HEK293 (cell line): Measurements from ENCODE around the gene RHBDF1.
A peak's percentile ranks its signal among the peaks of the same experiment; 100 is the strongest.
"Not testable (repeated sequence)": the region's sequence is repeated elsewhere in the genome, so short reads cannot be mapped to it uniquely, and the experiment has no call there.

ENCODE experiments used
- CTCF ChIA-PET: fragments of 350-600 bp; formaldehyde crosslinking; extraction: SDS; loops from one replicate; lab custom pipeline; 2021; ENCODE audit warnings: antibody characterized with exemption; lab: Yijun Ruan, JAX
- POLR2A ChIA-PET: fragments of 300-600 bp; formaldehyde crosslinking; extraction: SDS; loops from one replicate; lab custom pipeline; 2020; ENCODE audit warnings: antibody characterized with exemption, inconsistent platforms; lab: Yijun Ruan, JAX
- H3K27ac ChIP-seq: fragments of 200-500 bp; sonication (Bioruptor generic); 2 replicates; pipeline ENCODE4 v1.5.1; 2014; ENCODE audit warnings: low read depth, low read length, control low read depth, inconsistent platforms; ENCODE audit errors: extremely low read depth
- H3K36me3 ChIP-seq, 2 experiments: fragments of 200-500 bp in 1 of 2; sonication (Bioruptor generic) in 1 of 2; 1 replicate in 1 of 2; 2 replicates in 1 of 2; pipeline ENCODE4 v1.5.1; 2014 to 2017; ENCODE audit warnings: inconsistent platforms in 2 of 2, low read length in 2 of 2; ENCODE audit not compliant: control insufficient read depth in 2 of 2, insufficient read depth in 1 of 2
- H3K4me1 ChIP-seq: fragments of 200-500 bp; sonication (Bioruptor generic); 2 replicates; pipeline ENCODE4 v1.5.1; 2014; ENCODE audit warnings: mild to moderate bottlenecking, low read length, inconsistent platforms; ENCODE audit not compliant: control insufficient read depth, insufficient read depth
- H3K4me3 ChIP-seq: 2 replicates; pipeline ENCODE4 v1.5.1; 2011; ENCODE audit warnings: low read depth, mild to moderate bottlenecking, control low read depth, low read length, moderate library complexity
- H3K9me3 ChIP-seq: fragments of 200-500 bp; sonication (Bioruptor generic); 2 replicates; pipeline ENCODE4 v1.5.1; 2014; ENCODE audit warnings: low read depth, low read length, inconsistent platforms; ENCODE audit not compliant: control insufficient read depth, insufficient read depth
- EGR2 ChIP-seq: fragments of 450-650 bp; formaldehyde crosslinking; IDR thresholded peaks from 2 replicates; pipeline ENCODE4 v1.5.1; 2016; ENCODE audit warnings: low read depth, missing biosample characterization, missing genetic modification characterization
- GLIS1 ChIP-seq: fragments of 450-650 bp; formaldehyde crosslinking; IDR thresholded peaks from 2 replicates; pipeline ENCODE4 v1.5.1; 2016; ENCODE audit warnings: missing biosample characterization, missing genetic modification characterization
- REPIN1 ChIP-seq: fragments of 450-650 bp; formaldehyde crosslinking; IDR thresholded peaks from 2 replicates; pipeline ENCODE4 v1.5.1; 2017; ENCODE audit warnings: missing biosample characterization, missing genetic modification characterization, low read depth
- SALL2 ChIP-seq: fragments of 450-650 bp; formaldehyde crosslinking; IDR thresholded peaks from 2 replicates; pipeline ENCODE4 v1.5.0; 2017; ENCODE audit warnings: missing biosample characterization, mild to moderate bottlenecking, missing genetic modification characterization, borderline replicate concordance
- SCRT2 ChIP-seq: fragments of 450-650 bp; formaldehyde crosslinking; IDR thresholded peaks from 2 replicates; pipeline ENCODE4 v1.5.1; 2016; ENCODE audit warnings: missing biosample characterization, missing genetic modification characterization
- ZNF184 ChIP-seq: fragments of 450-650 bp; IDR thresholded peaks from 2 replicates; pipeline ENCODE4 v1.5.1; 2018; ENCODE audit warnings: missing biosample characterization, mild to moderate bottlenecking, missing genetic modification characterization
- ZNF223 ChIP-seq: fragments of 450-650 bp; formaldehyde crosslinking; IDR thresholded peaks from 2 replicates; pipeline ENCODE4 v1.5.1; 2016; ENCODE audit warnings: missing biosample characterization, missing genetic modification characterization
- ZNF473 ChIP-seq: fragments of 450-650 bp; formaldehyde crosslinking; IDR thresholded peaks from 2 replicates; pipeline ENCODE4 v1.5.1; 2017; ENCODE audit warnings: missing biosample characterization, missing genetic modification characterization
- ZNF600 ChIP-seq: fragments of 450-650 bp; formaldehyde crosslinking; IDR thresholded peaks from 2 replicates; pipeline ENCODE4 v1.5.1; 2016; ENCODE audit warnings: missing biosample characterization, missing genetic modification characterization
- ZNF623 ChIP-seq: fragments of 450-650 bp; formaldehyde crosslinking; IDR thresholded peaks from 2 replicates; pipeline ENCODE4 v1.5.1; 2016; ENCODE audit warnings: missing biosample characterization, missing genetic modification characterization
- ZSCAN23 ChIP-seq: fragments of 450-650 bp; formaldehyde crosslinking; IDR thresholded peaks from 2 replicates; pipeline ENCODE4 v1.5.1; 2016; ENCODE audit warnings: missing biosample characterization, missing genetic modification characterization
- TF ChIP-seq, protein P1 (sequence below): fragments of 450-650 bp; formaldehyde crosslinking; IDR thresholded peaks from 2 replicates; pipeline ENCODE4 v1.5.1; 2017; ENCODE audit warnings: missing biosample characterization, missing genetic modification characterization
- TF ChIP-seq, protein P2 (sequence below): sonication (generic); formaldehyde crosslinking; IDR thresholded peaks from 2 replicates; pipeline ENCODE4 v1.8.1; 2022; ENCODE audit warnings: mild to moderate bottlenecking, moderate library complexity, missing genetic modification reagents
- TF ChIP-seq, protein P3 (sequence below): fragments of 450-650 bp; formaldehyde crosslinking; IDR thresholded peaks from 2 replicates; pipeline ENCODE4 v1.5.1; 2017; ENCODE audit warnings: missing biosample characterization, missing genetic modification characterization
- TF ChIP-seq, protein P4 (sequence below): fragments of 450-650 bp; formaldehyde crosslinking; conservative IDR thresholded peaks from 2 replicates; pipeline ENCODE4 v1.5.1; 2016; ENCODE audit warnings: low read depth, missing biosample characterization, missing genetic modification characterization

Gene RHBDF1

DNA sequence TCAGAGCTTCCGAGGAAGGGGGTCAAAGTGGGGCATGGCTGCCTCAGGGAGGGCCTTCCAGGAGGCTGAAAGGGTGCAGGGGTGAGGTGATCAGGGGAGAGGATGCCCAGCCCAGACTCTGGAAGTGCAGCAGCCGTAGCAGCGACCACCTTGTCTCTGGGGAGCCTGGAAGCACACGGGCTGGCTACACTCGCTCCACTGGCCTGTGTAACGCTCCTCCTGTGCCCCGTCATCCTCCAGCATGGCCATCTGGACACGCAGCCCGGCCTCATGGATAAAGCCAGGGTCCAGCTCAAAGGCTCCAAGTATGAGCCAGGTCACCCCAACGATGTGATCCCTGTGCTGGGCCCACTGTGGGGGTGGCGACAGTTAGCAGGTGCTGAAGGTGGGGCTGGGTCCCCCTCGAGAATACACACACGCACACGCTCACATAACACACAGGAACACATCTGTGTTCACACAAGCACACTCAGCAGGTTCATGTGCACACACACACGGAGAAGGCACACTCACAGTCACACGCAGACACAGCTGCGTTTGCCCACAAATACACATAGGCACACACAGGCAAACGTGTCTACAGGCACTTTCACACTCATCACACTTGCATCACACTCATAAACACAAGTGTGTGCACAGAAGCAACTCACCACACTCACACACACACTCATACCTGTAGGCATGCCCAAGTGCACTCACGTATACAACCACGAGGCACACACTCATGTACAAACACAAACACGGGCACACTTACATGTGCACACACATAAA lies 38.4 kb downstream of the RHBDF1 start (continued):
- TF ChIP-seq EGR2 (tag by site-specific recombination) (no peak), ZNF623 (tag by site-specific recombination) (no peak), ZNF184 (tag by site-specific recombination) (no peak), ZSCAN23 (tag by site-specific recombination) (no peak), ZNF223 (tag by site-specific recombination) (no peak), ZNF600 (tag by site-specific recombination) (no peak), GLIS1 (tag by site-specific recombination) (no peak), ZNF473 (tag by site-specific recombination) (no peak), SALL2 (no peak), SCRT2 (tag by site-specific recombination) (peak; percentile 57), REPIN1 (tag by site-specific recombination) (no peak)
- TF ChIP-seq, protein P1, sequence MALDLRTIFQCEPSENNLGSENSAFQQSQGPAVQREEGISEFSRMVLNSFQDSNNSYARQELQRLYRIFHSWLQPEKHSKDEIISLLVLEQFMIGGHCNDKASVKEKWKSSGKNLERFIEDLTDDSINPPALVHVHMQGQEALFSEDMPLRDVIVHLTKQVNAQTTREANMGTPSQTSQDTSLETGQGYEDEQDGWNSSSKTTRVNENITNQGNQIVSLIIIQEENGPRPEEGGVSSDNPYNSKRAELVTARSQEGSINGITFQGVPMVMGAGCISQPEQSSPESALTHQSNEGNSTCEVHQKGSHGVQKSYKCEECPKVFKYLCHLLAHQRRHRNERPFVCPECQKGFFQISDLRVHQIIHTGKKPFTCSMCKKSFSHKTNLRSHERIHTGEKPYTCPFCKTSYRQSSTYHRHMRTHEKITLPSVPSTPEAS (tag by site-specific recombination) = peak; percentile 89
- TF ChIP-seq, protein P2, sequence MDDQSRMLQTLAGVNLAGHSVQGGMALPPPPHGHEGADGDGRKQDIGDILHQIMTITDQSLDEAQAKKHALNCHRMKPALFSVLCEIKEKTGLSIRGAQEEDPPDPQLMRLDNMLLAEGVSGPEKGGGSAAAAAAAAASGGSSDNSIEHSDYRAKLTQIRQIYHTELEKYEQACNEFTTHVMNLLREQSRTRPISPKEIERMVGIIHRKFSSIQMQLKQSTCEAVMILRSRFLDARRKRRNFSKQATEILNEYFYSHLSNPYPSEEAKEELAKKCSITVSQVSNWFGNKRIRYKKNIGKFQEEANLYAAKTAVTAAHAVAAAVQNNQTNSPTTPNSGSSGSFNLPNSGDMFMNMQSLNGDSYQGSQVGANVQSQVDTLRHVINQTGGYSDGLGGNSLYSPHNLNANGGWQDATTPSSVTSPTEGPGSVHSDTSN = no peak
- TF ChIP-seq, protein P3, sequence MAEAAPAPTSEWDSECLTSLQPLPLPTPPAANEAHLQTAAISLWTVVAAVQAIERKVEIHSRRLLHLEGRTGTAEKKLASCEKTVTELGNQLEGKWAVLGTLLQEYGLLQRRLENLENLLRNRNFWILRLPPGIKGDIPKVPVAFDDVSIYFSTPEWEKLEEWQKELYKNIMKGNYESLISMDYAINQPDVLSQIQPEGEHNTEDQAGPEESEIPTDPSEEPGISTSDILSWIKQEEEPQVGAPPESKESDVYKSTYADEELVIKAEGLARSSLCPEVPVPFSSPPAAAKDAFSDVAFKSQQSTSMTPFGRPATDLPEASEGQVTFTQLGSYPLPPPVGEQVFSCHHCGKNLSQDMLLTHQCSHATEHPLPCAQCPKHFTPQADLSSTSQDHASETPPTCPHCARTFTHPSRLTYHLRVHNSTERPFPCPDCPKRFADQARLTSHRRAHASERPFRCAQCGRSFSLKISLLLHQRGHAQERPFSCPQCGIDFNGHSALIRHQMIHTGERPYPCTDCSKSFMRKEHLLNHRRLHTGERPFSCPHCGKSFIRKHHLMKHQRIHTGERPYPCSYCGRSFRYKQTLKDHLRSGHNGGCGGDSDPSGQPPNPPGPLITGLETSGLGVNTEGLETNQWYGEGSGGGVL (tag by site-specific recombination) = no peak
- TF ChIP-seq, protein P4, sequence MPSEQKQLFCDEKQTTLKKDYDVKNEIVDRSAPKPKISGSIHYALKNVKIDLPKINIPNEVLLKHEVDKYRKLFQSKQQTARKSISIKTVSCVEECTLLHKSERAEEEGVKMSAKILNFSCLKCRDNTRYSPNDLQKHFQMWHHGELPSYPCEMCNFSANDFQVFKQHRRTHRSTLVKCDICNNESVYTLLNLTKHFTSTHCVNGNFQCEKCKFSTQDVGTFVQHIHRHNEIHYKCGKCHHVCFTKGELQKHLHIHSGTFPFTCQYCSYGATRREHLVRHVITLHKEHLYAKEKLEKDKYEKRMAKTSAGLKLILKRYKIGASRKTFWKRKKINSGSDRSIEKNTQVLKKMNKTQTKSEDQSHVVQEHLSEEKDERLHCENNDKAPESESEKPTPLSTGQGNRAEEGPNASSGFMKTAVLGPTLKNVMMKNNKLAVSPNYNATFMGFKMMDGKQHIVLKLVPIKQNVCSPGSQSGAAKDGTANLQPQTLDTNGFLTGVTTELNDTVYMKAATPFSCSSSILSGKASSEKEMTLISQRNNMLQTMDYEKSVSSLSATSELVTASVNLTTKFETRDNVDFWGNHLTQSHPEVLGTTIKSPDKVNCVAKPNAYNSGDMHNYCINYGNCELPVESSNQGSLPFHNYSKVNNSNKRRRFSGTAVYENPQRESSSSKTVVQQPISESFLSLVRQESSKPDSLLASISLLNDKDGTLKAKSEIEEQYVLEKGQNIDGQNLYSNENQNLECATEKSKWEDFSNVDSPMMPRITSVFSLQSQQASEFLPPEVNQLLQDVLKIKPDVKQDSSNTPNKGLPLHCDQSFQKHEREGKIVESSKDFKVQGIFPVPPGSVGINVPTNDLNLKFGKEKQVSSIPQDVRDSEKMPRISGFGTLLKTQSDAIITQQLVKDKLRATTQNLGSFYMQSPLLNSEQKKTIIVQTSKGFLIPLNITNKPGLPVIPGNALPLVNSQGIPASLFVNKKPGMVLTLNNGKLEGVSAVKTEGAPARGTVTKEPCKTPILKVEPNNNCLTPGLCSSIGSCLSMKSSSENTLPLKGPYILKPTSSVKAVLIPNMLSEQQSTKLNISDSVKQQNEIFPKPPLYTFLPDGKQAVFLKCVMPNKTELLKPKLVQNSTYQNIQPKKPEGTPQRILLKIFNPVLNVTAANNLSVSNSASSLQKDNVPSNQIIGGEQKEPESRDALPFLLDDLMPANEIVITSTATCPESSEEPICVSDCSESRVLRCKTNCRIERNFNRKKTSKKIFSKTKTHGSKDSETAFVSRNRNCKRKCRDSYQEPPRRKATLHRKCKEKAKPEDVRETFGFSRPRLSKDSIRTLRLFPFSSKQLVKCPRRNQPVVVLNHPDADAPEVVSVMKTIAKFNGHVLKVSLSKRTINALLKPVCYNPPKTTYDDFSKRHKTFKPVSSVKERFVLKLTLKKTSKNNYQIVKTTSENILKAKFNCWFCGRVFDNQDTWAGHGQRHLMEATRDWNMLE (tag by site-specific recombination) = no peak

DNA sequence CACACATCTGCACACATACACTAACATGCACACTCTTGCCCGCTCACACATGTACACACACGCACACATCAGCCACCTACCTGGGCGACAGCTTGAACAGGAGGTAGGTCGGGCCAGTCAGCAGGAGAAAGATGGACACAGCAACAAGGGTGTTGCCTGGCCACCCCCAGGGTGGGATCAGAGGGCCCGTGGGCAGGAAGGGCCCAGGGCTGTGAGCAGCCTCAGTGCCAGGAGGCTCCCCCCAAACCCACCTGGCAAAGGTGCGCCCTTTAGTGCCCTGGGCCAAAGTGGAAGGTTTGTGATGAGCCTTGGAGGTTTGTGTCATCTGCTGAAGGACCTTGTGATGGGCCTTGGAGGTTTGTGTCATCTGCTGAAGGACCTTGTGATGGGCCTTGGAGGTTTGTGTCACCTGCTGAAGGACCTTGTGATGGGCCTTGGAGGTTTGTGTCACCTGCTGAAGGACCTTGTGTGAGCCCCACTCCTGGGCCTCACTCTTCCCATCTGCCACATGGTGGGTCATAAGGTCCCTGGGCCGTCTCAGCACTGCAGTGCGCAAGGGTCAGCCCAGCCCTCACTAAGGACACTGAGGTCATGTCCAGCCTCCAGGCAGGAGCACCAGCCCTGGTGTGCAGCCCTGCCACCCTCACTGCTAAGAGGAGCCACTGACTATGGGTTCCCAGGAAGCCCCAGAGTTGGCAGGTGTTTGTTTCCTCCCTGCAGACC lies 39.1 kb downstream of the RHBDF1 start:
- CTCF ChIA-PET = not testable (repeated sequence)

DNA sequence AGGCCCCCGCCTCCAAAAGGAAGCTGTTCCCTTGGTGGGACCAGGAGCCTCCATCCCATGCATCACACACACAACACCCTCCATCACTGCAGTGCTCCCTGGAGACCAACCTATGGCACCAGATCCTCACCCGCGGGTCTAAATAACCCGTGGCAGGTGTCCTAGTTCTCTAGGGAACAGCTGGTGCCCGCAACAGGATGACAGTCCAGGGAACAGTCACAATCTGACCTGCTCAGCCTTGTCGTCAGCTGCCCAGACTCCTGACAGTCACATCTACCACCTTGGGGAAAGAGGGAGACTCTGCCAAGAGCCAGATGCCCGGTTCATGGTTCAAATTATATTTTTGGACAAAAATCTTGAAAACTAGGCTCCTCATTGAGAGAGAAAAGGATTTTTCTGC lies 41.8 kb downstream of the RHBDF1 start:
- POLR2A ChIA-PET, H3K27ac ChIP-seq, CTCF ChIA-PET, H3K9me3 ChIP-seq, H3K36me3 ChIP-seq, H3K4me3 ChIP-seq, H3K4me1 ChIP-seq: not testable (repeated sequence)

More for the DNA sequence above, 39.1 kb downstream of the RHBDF1 start:
- H3K4me1 ChIP-seq, H3K27ac ChIP-seq, H3K9me3 ChIP-seq, POLR2A ChIA-PET, H3K4me3 ChIP-seq: not testable (repeated sequence)
- H3K36me3 ChIP-seq = peaks cover 0 to 10% of the 10 kb centered on the region in 2 experiments; a peak in 2 of 3 replicates

DNA sequence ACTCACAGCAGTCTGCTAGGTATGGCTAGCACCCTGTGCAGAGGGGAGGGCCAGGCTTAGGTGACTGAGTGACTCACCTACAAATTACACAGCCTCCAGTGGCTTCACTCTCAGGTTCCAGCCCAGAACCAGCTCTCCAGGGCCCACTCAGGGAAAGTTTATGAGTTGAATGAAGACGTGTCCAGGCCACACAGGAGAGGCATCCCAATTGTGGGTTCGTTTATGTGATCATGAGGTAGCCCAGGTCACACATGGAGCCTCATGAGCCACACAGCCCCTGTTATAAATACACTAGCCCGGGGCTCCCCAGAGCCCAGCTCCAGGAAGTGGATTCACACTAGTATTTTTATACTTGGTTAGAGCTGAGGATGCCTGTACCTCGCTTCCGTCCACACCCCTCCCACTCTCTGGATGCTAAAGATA lies 46.5 kb downstream of the RHBDF1 start:
- H3K9me3 ChIP-seq, H3K36me3 ChIP-seq, POLR2A ChIA-PET, H3K27ac ChIP-seq, H3K4me1 ChIP-seq, CTCF ChIA-PET, H3K4me3 ChIP-seq: not testable (repeated sequence)

DNA sequence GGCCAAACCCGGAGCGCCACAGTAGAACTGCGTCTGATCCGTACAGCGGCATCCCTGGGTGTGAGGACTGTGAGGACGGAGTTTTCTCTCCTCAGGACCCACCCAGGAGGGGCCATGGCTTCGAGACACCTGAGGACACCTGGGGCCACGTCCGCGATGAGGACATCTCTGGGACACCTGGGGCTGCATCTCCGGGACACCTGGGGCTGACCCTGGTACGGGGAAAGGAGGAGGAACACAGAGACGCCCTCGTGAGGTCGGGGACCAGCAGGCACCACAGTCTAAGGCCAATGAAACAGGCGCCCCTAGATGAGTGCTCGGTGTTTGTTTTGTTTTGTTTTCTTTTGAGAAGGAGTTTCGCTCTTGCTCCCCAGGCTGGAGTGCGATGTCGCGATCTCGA lies 48.3 kb downstream of the RHBDF1 start:
- H3K4me1 ChIP-seq, H3K27ac ChIP-seq, H3K4me3 ChIP-seq, H3K9me3 ChIP-seq, CTCF ChIA-PET, H3K36me3 ChIP-seq: not testable (repeated sequence)
- POLR2A ChIA-PET = interaction anchor here (0.6 kb wide), 1 partner anchor 32 kb away, joined by 10 read pairs; no protein-coding TSS in a partner anchor
